HepG2 (cell line): ENCODE measurements around the gene NAP1L1. TPM values are rescaled to one million over a fixed set of nuclear protein-coding genes. Genes with fewer than 3 reads are reported as not detected.

ENCODE experiments used
- ATAC-seq: fragments of 200-7000 bp; cut with Tn5 transposase; 3 replicates; pipeline ENCODE4 v1.9.1; 2020; ENCODE audit warnings: mild to moderate bottlenecking, moderate library complexity
- BruUV-seq: library from RNA; stranded (reverse); fragments of 400-500 nt; replicated peaks from 2 replicates; lab custom pipeline; 2021; lab: Mats Ljungman, UMichigan
- CTCF ChIA-PET: fragments of 300-600 bp; formaldehyde crosslinking; extraction: SDS; loops from one replicate; lab custom pipeline; 2021; ENCODE audit warnings: low total read pairs, inconsistent platforms, low intra/inter-chr PET ratio; lab: Yijun Ruan, JAX
- POLR2A ChIA-PET: fragments of 350-600 bp; sonication (Branson Sonifier 250); formaldehyde crosslinking; loops from one replicate; lab custom pipeline; 2020; ENCODE audit warnings: antibody characterized with exemption, inconsistent platforms; lab: Yijun Ruan, JAX
- DNase-seq: peaks from one replicate; pipeline ENCODE4 v3.0.0-alpha.2; 2015; ENCODE audit warnings: low spot score
- FAIRE-seq: peaks from 3 replicates; lab custom pipeline; 2011; peaks lifted over from hg19 to GRCh38; lab: Jason Lieb, UNC
- H2AFZ ChIP-seq: one replicate; pipeline ENCODE4 v1.6.1; 2011; ENCODE audit warnings: low read length, inconsistent platforms
- H3K27ac ChIP-seq: fragments of 300-600 bp; 3 replicates; pipeline ENCODE4 v1.8.0; 2011; ENCODE audit warnings: mixed run types, mild to moderate bottlenecking, mixed read lengths, low read length, inconsistent platforms; ENCODE audit not compliant: insufficient read depth; ENCODE audit errors: extremely low read length
- H3K27me3 ChIP-seq, 2 experiments: fragments of 200-600 bp in 1 of 2; 2 replicates in 1 of 2; 3 replicates in 1 of 2; pipeline versions ENCODE4 v1.6.0 to v1.8.0; 2011; ENCODE audit warnings: low read length in 2 of 2, mild to moderate bottlenecking in 2 of 2, moderate library complexity in 2 of 2, inconsistent platforms in 1 of 2; ENCODE audit not compliant: insufficient read depth in 2 of 2, control insufficient read depth in 1 of 2
- H3K36me3 ChIP-seq, 2 experiments: fragments of 200-600 bp in 1 of 2; replicated peaks in 1 of 2; 2 replicates in 1 of 2; 3 replicates in 1 of 2; pipeline versions ENCODE4 v1.5.1 to v1.8.0; 2011; ENCODE audit warnings: low read length in 2 of 2, inconsistent platforms in 1 of 2; ENCODE audit not compliant: insufficient read depth in 2 of 2, control insufficient read depth in 1 of 2
- H3K4me1 ChIP-seq: 2 replicates; pipeline ENCODE4 v1.5.1; 2012; ENCODE audit warnings: low read length, inconsistent platforms; ENCODE audit not compliant: insufficient read depth
- H3K4me2 ChIP-seq: 2 replicates; pipeline ENCODE4 v1.6.0; 2011; ENCODE audit warnings: low read depth, low read length, inconsistent platforms
- H3K4me3 ChIP-seq, 3 experiments: fragments of 200-600 bp in 1 of 3; sonication (generic), shearing (Covaris generic) in 1 of 3; replicated peaks in 1 of 3; 2 replicates each; pipeline ENCODE4 v1.5.1; 2011 to 2016; ENCODE audit warnings: low read length in 3 of 3, inconsistent platforms in 2 of 3, low read depth in 2 of 3, mild to moderate bottlenecking in 2 of 3, control low read depth in 1 of 3, mixed read lengths in 1 of 3; ENCODE audit not compliant: insufficient read depth in 1 of 3
- H3K79me2 ChIP-seq: one replicate; pipeline ENCODE4 v1.6.1; 2011; ENCODE audit warnings: low read length, inconsistent platforms; ENCODE audit not compliant: insufficient read depth
- H3K9ac ChIP-seq: 2 replicates; pipeline ENCODE4 v1.6.0; 2011; ENCODE audit warnings: mild to moderate bottlenecking, low read depth, low read length, inconsistent platforms; ENCODE audit not compliant: insufficient read depth
- H3K9me3 ChIP-seq: 2 replicates; pipeline ENCODE4 v1.5.1; 2012; ENCODE audit warnings: mild to moderate bottlenecking, low read length
- H4K20me1 ChIP-seq: 2 replicates; pipeline ENCODE4 v1.6.0; 2011; ENCODE audit warnings: inconsistent platforms, mild to moderate bottlenecking, low read length, moderate library complexity; ENCODE audit not compliant: insufficient read depth
- CBX2 ChIP-seq, 2 experiments: fragments of 200-600 bp in 1 of 2; sonication (generic); formaldehyde crosslinking in 1 of 2; IDR thresholded peaks; 2 replicates each; pipeline versions ENCODE4 v1.7.0 to v1.8.1; 2018 to 2022; ENCODE audit warnings: low read depth in 2 of 2, low read length in 1 of 2, mild to moderate bottlenecking in 1 of 2, missing genetic modification reagents in 1 of 2
- FOXK1 ChIP-seq: sonication (generic); formaldehyde crosslinking; IDR thresholded peaks from 2 replicates; pipeline ENCODE4 v1.4.0; 2020; ENCODE audit warnings: low read depth, missing genetic modification reagents, borderline replicate concordance
- HNRNPH1 ChIP-seq: fragments of 200-400 bp; formaldehyde crosslinking; optimal IDR thresholded peaks from 2 replicates; pipeline ENCODE3; 2017; ENCODE audit warnings: mild to moderate bottlenecking, low read depth, low read length
- MAFF ChIP-seq: IDR thresholded peaks from 2 replicates; pipeline ENCODE4 v1.6.1; 2011; ENCODE audit warnings: low read depth, low read length, improper control_type of control experiment
- POLR2AphosphoS2 ChIP-seq: IDR thresholded peaks from 2 replicates; pipeline ENCODE4 v1.6.1; 2011; ENCODE audit warnings: low read depth, low read length, improper control_type of control experiment
- SNAPC2 ChIP-seq: sonication (generic); formaldehyde crosslinking; IDR thresholded peaks from 2 replicates; pipeline ENCODE4 v1.8.1; 2022; ENCODE audit warnings: mild to moderate bottlenecking, missing genetic modification reagents
- SOX13 ChIP-seq, 3 experiments: fragments of 450-650 bp in 1 of 3; sonication (generic) in 1 of 3; formaldehyde crosslinking in 1 of 3; IDR thresholded peaks in 2 of 3; conservative IDR thresholded peaks in 1 of 3; 2 replicates each; pipeline versions ENCODE4 v1.5.0 to v1.6.1; 2016 to 2020; ENCODE audit warnings: antibody characterized with exemption in 1 of 3, mild to moderate bottlenecking in 1 of 3, missing compliant biosample characterization in 1 of 3, missing genetic modification reagents in 1 of 3, moderate library complexity in 1 of 3
- TP53 ChIP-seq: sonication (generic); formaldehyde crosslinking; conservative IDR thresholded peaks from 2 replicates; pipeline ENCODE4 v1.4.0; 2020; ENCODE audit warnings: missing genetic modification reagents
- TRIM22 ChIP-seq: fragments of 450-650 bp; IDR thresholded peaks from 2 replicates; pipeline ENCODE4 v1.6.1; 2017
- TRIM24 ChIP-seq: sonication (generic); formaldehyde crosslinking; IDR thresholded peaks from 2 replicates; pipeline ENCODE4 v1.8.0; 2022; ENCODE audit warnings: mild to moderate bottlenecking, missing genetic modification reagents
- ZBTB46 ChIP-seq: sonication (generic); formaldehyde crosslinking; IDR thresholded peaks from 2 replicates; pipeline ENCODE4 v1.4.0; 2020; ENCODE audit warnings: mild to moderate bottlenecking, missing genetic modification reagents, borderline replicate concordance
- ZNF253 ChIP-seq: sonication (generic); formaldehyde crosslinking; IDR thresholded peaks from 2 replicates; pipeline ENCODE4 v1.8.0; 2022; ENCODE audit warnings: mild to moderate bottlenecking, missing genetic modification reagents, borderline replicate concordance
- ZNF264 ChIP-seq: sonication (generic); formaldehyde crosslinking; IDR thresholded peaks from 2 replicates; pipeline ENCODE4 v1.4.0; 2020; ENCODE audit warnings: missing genetic modification reagents
- ZNF574 ChIP-seq: sonication (generic); formaldehyde crosslinking; IDR thresholded peaks from 2 replicates; pipeline ENCODE4 v1.4.0; 2020; ENCODE audit warnings: missing genetic modification reagents
- ZNF589 ChIP-seq: sonication (generic); formaldehyde crosslinking; conservative IDR thresholded peaks from 2 replicates; pipeline ENCODE4 v1.8.0; 2022; ENCODE audit warnings: mild to moderate bottlenecking, moderate library complexity, missing genetic modification reagents
- ZNF629 ChIP-seq: sonication (generic); formaldehyde crosslinking; conservative IDR thresholded peaks from 2 replicates; pipeline ENCODE4 v1.5.0; 2020; ENCODE audit warnings: missing genetic modification reagents
- ZNF775 ChIP-seq: sonication (generic); formaldehyde crosslinking; IDR thresholded peaks from 2 replicates; pipeline ENCODE4 v1.4.0; 2020; ENCODE audit warnings: missing genetic modification reagents, mild to moderate bottlenecking, moderate library complexity, borderline replicate concordance
- WGBS: methylation state at CpG from one replicate; pipeline ENCODE4 v1.1.6; 2017; ENCODE audit warnings: low lambda C conversion rate; 5-methylcytosine and 5-hydroxymethylcytosine counted together
- in situ Hi-C: cut with HindIII; loops from 2 replicates; pipeline ENCODE4 v1.10.0; 2017; ENCODE audit warnings: low pct_unique_long_range_greater_than_20kb; ENCODE audit not compliant: extremely low pct_ligation_motif_present
- intact Hi-C: fragments of 100-400 bp; cut with micrococcal nuclease; formaldehyde crosslinking; loops from one replicate; pipeline ENCODE4 v1.10.0; 2022; ENCODE audit not compliant: unreplicated experiment
- polyA plus RNA-seq, 8 experiments: library from polyadenylated mRNA; depleted of rRNA in 3 of 8; stranded (reverse) in 7 of 8; unstranded in 1 of 8; fragments of >200 nt; fragmentation: Illumina TruSeq in 4 of 8; extraction: Trizol in 4 of 8; gene quantifications; 2 replicates each; pipeline versions ENCODE4 v1.2.1 to v1.2.3, GENCODE V29; 2011 to 2016; ENCODE audit warnings: low read depth in 4 of 8, missing spikeins in 1 of 8, mixed read lengths in 1 of 8; ENCODE audit not compliant: insufficient read depth in 1 of 8
- total RNA-seq, 5 experiments: library from RNA; depleted of rRNA; stranded (reverse); fragments of >200 nt; fragmentation: Illumina TruSeq; extraction: Trizol; gene quantifications; 2 replicates each; pipeline ENCODE4 v1.2.3, GENCODE V29; 2016; ENCODE audit warnings: low read depth in 1 of 5

Gene NAP1L1
- total and polyA plus RNA-seq, 2 of the 13 experiments (the other 11 are each of a cell fraction or from before 2014, with no cell fraction given), result 207 to 309 TPM

- intact Hi-C loops, result no loop called here
- Histone ChIP-seq H3K27me3 (no peaks in the 10 kb centered on the region), H4K20me1 (no peaks in the 10 kb centered on the region), H3K79me2 (no peaks in the 10 kb centered on the region), H3K27ac (no peak overlapping the region), H3K36me3 (no peaks in the 10 kb centered on the region), H3K9ac (no peak overlapping the region), H3K9me3 (no peaks in the 10 kb centered on the region), H3K4me2 (no peak overlapping the region), H2AFZ (no peak overlapping the region), H3K4me1 (peaks cover 45% of the 10 kb centered on the region), H3K4me3 (no peak overlapping the region)
- no peak for ATAC-seq
- DNase-seq, result no peak
- no peak for FAIRE-seq
- no TSS peak for BruUV-seq
- in situ Hi-C loops, result no loop called here
- ChIA-PET POLR2A (no interaction called here), CTCF (no interaction called here)
- WGBS, result 89% methylated on average over 2 of the region's 2 CpGs
- no peak for TF ChIP-seq TP53
- no peak for TF ChIP-seq ZNF253
- no peak for TF ChIP-seq ZNF629
- TF ChIP-seq ZNF589, result no peak
- no peak for TF ChIP-seq ZNF264 (CRISPR knock-in tag)
- no peak for TF ChIP-seq FOXK1 (CRISPR knock-in tag)
- TF ChIP-seq SOX13 (IDR thresholded peaks at IDR 0.05), result no peak
- TF ChIP-seq SOX13 (CRISPR knock-in tag; conservative IDR thresholded peaks at IDR 0.05 in 1 of 2, IDR thresholded peaks at IDR 0.05 in 1 of 2), result no peak
- TF ChIP-seq CBX2 (IDR thresholded peaks at IDR 0.05; ENCODE audit: low read depth, low read length), result no peak
- TF ChIP-seq CBX2 (CRISPR knock-in tag; IDR thresholded peaks at IDR 0.05; ENCODE audit: low read depth), result no peak
- no peak for TF ChIP-seq ZNF775 (CRISPR knock-in tag)
- no peak for TF ChIP-seq ZBTB46 (CRISPR knock-in tag)
- no peak for TF ChIP-seq SNAPC2 (CRISPR knock-in tag)
- TF ChIP-seq POLR2AphosphoS2, result no peak
- TF ChIP-seq ZNF574, result no peak
- no peak for TF ChIP-seq HNRNPH1
- TF ChIP-seq MAFF, result no peak
- TF ChIP-seq TRIM24 (CRISPR knock-in tag), result no peak
- no peak for TF ChIP-seq TRIM22
These were observed 43.1 kb downstream of the NAP1L1 start for GRCh38 chr12:76041406-76041805.
